Ascending aorta (tissue), 2 donors: ENCODE data around the gene ZNF470. TPM values are rescaled to one million over a fixed set of nuclear protein-coding genes. Genes with fewer than 3 reads are reported as not detected.

Experiments used
- DNase-seq, 2 donors: peaks; one replicate each; pipeline ENCODE4 v3.0.0-alpha.2; 2019; ENCODE audit warnings: low spot score in 2 of 2
- H3K27ac ChIP-seq, 2 donors: fragments of 200-600 bp; sonication (generic); one replicate each; pipeline ENCODE4 v1.5.1; 2016 to 2017; ENCODE audit warnings: mild to moderate bottlenecking in 1 of 2
- H3K27me3 ChIP-seq: fragments of 200-600 bp; sonication (generic); one replicate; pipeline ENCODE4 v1.5.1; 2017
- H3K36me3 ChIP-seq, 2 donors: fragments of 200-600 bp; sonication (generic); one replicate each; pipeline ENCODE4 v1.5.1; 2016
- H3K4me1 ChIP-seq, 2 donors: fragments of 200-600 bp; sonication (generic); one replicate each; pipeline ENCODE4 v1.5.1; 2016 to 2017; ENCODE audit warnings: mild to moderate bottlenecking in 1 of 2
- H3K4me3 ChIP-seq, 2 donors: fragments of 200-600 bp; sonication (generic); one replicate each; pipeline ENCODE4 v1.5.1; 2016 to 2017; ENCODE audit warnings: mild to moderate bottlenecking in 1 of 2
- H3K9me3 ChIP-seq, 2 donors: fragments of 200-600 bp; sonication (generic); one replicate each; pipeline ENCODE4 v1.5.1; 2016
- CTCF ChIP-seq, 3 experiments: fragments of 200-600 bp in 2 of 3; fragments of 450-650 bp in 1 of 3; sonication (generic) in 2 of 3; IDR thresholded peaks; one replicate each; pipeline ENCODE4 v1.5.1; 2016 to 2019; ENCODE audit warnings: antibody characterized with exemption in 3 of 3, mild to moderate bottlenecking in 1 of 3, moderate library complexity in 1 of 3
- intact Hi-C: fragments of 100-400 bp; cut with DNase I; formaldehyde crosslinking; loops from one replicate; pipeline ENCODE4 v1.15.1; 2023
- total RNA-seq: library from RNA; depleted of rRNA; stranded (reverse); fragments of >200 nt; gene quantifications from one replicate; pipeline ENCODE4 v1.1.0, GENCODE V29; 2016

The ZNF470 gene
- total RNA-seq, 1 donor from 2014 or later: 0.21 TPM

DNA sequence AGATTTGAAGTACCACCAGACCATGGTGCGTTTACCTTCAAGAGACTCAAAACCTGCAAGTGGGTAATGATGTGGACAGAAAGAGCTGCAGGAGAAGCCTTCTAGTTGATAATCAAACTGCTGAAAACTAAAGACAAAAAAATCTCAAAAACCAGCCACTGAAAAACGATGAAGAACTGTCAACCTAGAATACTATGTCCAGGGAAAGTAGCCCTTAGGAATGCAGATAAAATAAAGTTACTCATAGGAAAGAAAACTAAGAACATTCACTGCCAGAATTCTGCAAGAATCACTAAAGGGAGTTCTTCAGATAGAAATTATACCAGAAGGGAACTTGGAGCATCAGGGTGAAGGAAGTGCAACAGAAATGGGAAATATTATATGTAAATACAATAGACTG is 5.3 kb downstream of the ZNF470 start:
- H3K4me1 ChIP-seq: peaks cover 0 to 4% of the 10 kb centered on the region in 2 donors
- no peak for TF ChIP-seq CTCF (IDR thresholded peaks at IDR 0.05)
- DNase-seq: no peak
- intact Hi-C loops: no loop called here
- H3K27ac ChIP-seq: no peak overlapping the region
- H3K27me3 ChIP-seq: no peaks in the 10 kb centered on the region
- no peak overlapping the region for H3K4me3 ChIP-seq
- peaks cover 79 to 90% of the 10 kb centered on the region in 2 donors for H3K36me3 ChIP-seq
- H3K9me3 ChIP-seq: peaks cover 77 to 95% of the 10 kb centered on the region in 2 donors

- Histone ChIP-seq H3K4me1 (no peaks in the 10 kb centered on the region), H3K27ac (no peak overlapping the region), H3K4me3 (no peak overlapping the region), H3K9me3 (peaks cover 90 to 100% of the 10 kb centered on the region in 2 donors), H3K36me3 (peaks cover 77 to 91% of the 10 kb centered on the region in 2 donors), H3K27me3 (no peaks in the 10 kb centered on the region)
- TF ChIP-seq CTCF (IDR thresholded peaks at IDR 0.05): no peak
- DNase-seq: no peak
- intact Hi-C loops: no loop called here
Measured at GRCh38 chr19:56573914-56574313, 6.6 kb downstream of the ZNF470 start.

DNA sequence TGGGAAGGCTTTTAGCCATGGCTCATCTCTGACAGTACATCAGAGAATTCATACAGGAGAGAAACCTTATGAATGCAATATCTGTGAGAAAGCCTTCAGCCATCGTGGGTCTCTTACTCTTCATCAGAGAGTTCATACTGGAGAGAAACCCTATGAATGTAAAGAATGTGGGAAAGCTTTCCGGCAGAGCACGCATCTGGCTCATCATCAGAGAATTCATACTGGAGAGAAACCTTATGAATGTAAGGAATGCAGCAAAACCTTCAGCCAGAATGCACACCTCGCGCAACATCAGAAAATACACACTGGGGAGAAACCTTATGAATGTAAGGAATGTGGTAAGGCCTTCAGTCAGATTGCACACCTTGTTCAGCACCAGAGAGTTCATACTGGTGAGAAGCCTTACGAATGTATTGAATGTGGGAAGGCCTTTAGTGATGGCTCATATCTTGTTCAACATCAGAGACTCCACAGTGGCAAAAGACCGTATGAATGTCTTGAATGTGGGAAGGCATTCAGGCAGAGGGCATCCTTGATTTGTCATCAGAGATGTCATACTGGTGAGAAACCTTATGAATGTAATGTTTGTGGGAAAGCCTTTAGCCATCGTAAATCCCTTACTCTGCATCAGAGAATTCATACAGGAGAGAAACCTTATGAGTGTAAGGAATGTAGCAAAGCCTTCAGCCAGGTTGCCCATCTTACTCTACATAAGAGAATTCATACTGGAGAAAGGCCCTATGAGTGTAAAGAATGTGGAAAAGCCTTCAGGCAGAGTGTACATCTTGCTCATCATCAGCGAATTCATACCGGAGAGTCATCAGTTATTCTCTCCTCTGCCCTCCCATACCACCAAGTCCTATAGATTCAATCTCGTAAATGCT is 10.7 kb downstream of the ZNF470 start:
- TF ChIP-seq CTCF (IDR thresholded peaks at IDR 0.05): no peak
- intact Hi-C loops: no loop called here
- Histone ChIP-seq H3K27me3 (no peaks in the 10 kb centered on the region), H3K4me1 (no peaks in the 10 kb centered on the region), H3K27ac (no peak overlapping the region), H3K4me3 (no peak overlapping the region), H3K9me3 (peaks cover 98 to 100% of the 10 kb centered on the region in 2 donors), H3K36me3 (peaks cover 50 to 58% of the 10 kb centered on the region in 2 donors)
- no peak for DNase-seq

GRCh38 chr19:56594446-56594782 is 27.1 kb downstream of the ZNF470 start:
- peak overlapping the region in 1 of 2 donors; percentile 75 for H3K27ac ChIP-seq
- TF ChIP-seq CTCF (IDR thresholded peaks at IDR 0.05): no peak
- H3K27me3 ChIP-seq: no peaks in the 10 kb centered on the region
- H3K4me1 ChIP-seq: no peaks in the 10 kb centered on the region
- peaks cover 3 to 30% of the 10 kb centered on the region in 2 donors for H3K9me3 ChIP-seq
- no peak for DNase-seq
- H3K4me3 ChIP-seq: peak overlapping the region; percentile 92 to 98
- H3K36me3 ChIP-seq: peaks cover 0 to 10% of the 10 kb centered on the region in 2 donors
- intact Hi-C loops: loop anchor here (2.0 to 10.0 kb wide), 3 partner anchors 56 to 190 kb away; partner anchors contain the start of genes ZFP28, ZNF583 and ZNF835

DNA sequence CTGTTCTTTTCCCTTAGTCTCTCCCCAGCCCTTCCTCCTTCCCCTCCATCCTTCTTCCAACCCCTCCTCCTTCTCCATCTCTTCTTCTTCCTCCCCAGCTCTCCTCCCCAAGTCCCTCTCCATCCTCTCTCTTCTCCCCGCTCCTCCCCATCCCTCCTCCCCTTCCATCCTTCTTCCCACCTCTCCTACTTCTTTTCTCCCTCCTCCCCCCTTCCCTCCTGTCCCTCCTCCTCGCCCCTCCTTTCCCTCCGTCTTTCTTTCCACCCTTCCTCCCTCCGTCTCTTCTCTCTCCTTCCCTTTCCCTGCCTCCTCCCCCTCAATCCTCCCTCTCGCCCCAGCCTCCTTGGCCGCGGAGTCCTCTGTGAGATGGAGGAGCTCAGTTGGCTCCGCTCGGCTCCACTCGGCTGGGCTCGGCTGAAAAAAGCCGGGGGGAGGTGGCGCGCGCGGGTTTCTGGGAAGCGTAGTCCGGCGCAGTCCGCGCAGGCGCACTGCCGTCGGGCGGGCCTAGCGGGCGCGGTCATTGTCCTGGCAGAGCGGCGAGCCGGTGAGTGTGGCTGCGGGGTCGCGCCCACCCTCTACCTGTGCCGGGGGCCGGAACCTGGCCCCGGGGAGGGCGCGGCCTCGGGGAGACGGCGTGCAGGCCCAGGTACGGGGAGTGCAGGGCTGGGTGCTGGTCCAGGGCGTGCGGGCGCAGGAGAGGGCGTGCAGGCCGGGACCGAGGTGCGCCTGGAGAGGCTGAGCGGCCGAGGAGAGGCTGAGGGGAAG is 27.7 kb downstream of the ZNF470 start, which contains the start of gene ZNF71:
TSS of gene ZNF71 (plus strand) at position 520 of the 765 bp plus-strand sequence. CDS start 6,257 bp downstream, outside the sequence.
- TF ChIP-seq CTCF (IDR thresholded peaks at IDR 0.05): no peak
- Histone ChIP-seq H3K4me1 (no peaks in the 10 kb centered on the region), H3K9me3 (peaks cover 4 to 30% of the 10 kb centered on the region in 2 donors), H3K36me3 (peaks cover 0 to 10% of the 10 kb centered on the region in 2 donors), H3K4me3 (peak within 1 kb of the TSS; percentile 92 to 98), H3K27me3 (no peaks in the 10 kb centered on the region), H3K27ac (peak within 1 kb of the TSS; percentile 67 to 75)
- intact Hi-C loops: loop anchor here (1.0 to 10.0 kb wide), 6 partner anchors 28 to 1217 kb away; partner anchors contain the start of genes ZFP28, ZNF470, ZNF471 and ZNF552
- DNase-seq: peak; percentile 43 to 93
